ENCODE measurements around the gene IFNK.
"Not testable (repeated sequence)": the region's sequence is repeated elsewhere in the genome, so short reads cannot be mapped to it uniquely, and the experiment has no call there.

Gene IFNK, protein sequence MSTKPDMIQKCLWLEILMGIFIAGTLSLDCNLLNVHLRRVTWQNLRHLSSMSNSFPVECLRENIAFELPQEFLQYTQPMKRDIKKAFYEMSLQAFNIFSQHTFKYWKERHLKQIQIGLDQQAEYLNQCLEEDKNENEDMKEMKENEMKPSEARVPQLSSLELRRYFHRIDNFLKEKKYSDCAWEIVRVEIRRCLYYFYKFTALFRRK

DNA sequence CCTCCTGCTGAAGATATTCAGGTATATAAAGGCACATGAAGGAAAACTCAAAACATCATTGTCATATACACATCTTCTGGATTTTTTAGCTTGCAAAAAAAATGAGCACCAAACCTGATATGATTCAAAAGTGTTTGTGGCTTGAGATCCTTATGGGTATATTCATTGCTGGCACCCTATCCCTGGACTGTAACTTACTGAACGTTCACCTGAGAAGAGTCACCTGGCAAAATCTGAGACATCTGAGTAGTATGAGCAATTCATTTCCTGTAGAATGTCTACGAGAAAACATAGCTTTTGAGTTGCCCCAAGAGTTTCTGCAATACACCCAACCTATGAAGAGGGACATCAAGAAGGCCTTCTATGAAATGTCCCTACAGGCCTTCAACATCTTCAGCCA is at the start of gene IFNK:
Gene IFNK (plus strand): TSS at position 55 of the 400 bp plus-strand sequence. CDS start 47 bp downstream, at position 102.
- no peak for DNase-seq

GRCh38 chr9:27474305-27474704 is 49.8 kb upstream of the IFNK start:
- DNase-seq = no peak

DNA sequence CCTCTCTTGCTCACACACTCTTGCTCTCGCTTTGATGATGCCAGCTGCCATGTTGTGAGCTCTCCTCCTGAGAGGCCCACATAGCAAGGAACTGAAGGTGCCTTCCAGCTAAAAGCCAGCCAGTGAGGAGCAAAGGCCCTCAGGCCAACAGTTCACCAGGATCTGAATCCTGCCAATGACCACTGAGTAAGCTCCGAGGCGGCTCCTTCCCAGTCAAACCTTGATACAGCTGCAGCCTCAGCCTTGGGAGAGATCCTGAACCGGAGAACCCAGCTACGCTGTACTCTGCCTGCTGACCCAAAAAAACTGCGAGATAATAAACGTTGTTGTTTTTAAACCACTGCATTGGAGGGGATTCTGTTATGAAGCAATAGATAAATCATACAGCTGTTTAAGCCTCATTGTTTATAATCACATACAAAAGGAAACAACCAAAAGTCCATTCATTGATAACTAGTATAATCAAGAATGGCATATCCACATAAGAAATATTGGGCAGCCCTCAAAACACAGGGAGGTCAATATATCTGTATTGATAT is 49.0 kb upstream of the IFNK start:
- no peak for DNase-seq

- DNase-seq = no peak
Observed at GRCh38 chr9:27476870-27477515, 47.1 kb upstream of the IFNK start.

- no peak for DNase-seq
Observed at GRCh38 chr9:27478322-27478721, 45.8 kb upstream of the IFNK start.

DNA sequence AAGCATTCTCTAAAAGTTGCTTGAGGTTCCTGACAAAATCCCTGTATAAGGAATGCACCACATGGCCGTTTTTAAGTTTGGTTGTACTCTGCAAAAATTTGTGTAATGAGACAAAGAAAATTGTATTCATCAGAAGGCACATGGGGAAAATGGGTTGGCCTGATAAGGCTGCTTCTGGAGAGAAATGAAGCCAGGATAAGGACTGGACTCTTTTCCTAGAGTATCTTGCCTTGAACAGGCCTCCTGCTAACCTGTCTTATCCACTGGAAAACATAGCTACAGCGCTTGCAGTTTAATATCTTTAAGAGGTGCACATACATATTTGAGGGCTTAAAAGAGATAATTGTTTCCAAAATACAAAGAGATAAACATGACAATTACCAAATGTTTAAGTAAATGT is 41.4 kb upstream of the IFNK start:
- no peak for DNase-seq

DNA sequence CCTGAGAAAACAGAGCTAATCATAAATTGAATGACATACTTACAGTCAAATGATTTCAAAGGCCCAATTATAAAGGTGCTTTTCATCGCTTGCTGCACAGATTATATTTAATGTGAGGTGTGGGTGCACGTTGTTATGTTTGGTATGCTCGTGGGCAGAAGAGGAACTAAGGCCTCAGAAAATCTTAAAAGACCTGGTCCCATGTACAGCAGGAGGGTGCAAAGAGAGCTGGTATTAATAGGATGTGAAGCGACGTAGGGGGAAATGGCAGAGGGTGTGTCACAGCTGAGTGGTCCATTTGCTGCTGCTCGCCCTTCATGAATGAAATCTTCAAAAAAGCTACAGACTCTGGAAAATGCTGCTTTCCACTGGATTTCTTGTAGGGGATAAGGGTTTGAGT is 40.5 kb upstream of the IFNK start:
- DNase-seq = no peak

GRCh38 chr9:27485158-27485557 is 38.9 kb upstream of the IFNK start:
- DNase-seq = no peak

DNA sequence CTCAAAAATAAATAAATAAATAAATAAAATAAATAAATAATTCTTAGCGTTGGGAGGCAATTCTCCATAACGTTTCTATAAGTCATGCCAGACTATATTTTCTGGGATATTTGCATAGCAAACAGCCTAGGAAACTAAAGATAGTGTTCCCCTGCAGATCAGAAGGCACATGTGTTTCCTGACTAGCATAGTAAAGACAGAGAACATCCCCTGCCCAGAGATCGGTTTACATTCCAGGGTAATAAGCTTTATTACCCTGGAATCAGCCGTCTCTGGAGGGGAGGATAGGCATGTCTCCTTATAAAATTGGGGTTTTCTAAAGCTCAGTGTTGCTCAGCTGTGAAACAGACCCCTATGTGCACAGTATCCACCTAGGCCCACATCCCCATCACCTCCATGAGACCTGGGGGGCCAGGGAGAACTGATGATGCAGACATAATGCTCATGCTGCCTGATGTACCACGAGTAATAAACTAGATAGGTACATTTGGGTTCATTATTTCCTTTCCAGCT is 36.9 kb upstream of the IFNK start:
- no peak for DNase-seq

- no peak for DNase-seq
Observed at GRCh38 chr9:27487927-27488326, 36.2 kb upstream of the IFNK start.

DNA sequence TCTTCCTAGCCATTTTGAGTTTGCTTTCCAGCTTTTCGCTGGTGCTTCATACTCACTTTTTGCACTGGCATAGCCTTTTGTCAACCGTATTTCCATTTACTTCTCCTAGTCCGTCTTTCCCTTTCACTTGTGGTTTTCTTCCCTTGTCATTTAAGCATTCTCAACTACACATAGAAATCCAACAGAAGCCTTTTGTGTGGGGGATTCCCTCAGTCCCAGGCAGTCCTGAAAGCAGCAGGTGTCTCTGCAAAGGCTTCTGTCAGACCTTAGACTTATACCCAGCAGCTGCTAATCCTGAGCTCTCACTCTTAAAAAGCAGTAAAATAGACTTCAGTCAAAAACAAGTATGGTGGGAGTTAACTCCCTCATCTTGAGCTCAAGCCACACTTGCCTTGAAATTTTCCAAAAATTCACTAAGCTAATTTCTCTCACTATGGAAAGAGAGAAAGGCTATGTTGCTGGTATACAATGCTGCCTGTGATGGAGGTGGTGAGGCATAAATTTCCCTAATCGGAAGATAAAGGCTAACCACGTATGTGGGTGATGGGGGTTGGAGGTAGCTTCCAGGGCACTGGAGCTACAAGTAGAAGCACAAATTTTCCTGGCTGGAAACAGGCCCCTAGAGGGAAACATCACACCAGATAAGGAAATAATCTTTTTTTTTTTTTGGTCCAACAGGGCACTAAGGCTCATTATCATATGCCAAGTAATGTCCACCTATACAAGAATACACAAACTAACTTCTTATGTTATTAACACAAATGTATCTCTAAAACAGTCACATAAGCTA is 34.8 kb upstream of the IFNK start:
- no peak for DNase-seq

- DNase-seq = no peak
Observed at GRCh38 chr9:27491154-27491553, 32.9 kb upstream of the IFNK start.

DNA sequence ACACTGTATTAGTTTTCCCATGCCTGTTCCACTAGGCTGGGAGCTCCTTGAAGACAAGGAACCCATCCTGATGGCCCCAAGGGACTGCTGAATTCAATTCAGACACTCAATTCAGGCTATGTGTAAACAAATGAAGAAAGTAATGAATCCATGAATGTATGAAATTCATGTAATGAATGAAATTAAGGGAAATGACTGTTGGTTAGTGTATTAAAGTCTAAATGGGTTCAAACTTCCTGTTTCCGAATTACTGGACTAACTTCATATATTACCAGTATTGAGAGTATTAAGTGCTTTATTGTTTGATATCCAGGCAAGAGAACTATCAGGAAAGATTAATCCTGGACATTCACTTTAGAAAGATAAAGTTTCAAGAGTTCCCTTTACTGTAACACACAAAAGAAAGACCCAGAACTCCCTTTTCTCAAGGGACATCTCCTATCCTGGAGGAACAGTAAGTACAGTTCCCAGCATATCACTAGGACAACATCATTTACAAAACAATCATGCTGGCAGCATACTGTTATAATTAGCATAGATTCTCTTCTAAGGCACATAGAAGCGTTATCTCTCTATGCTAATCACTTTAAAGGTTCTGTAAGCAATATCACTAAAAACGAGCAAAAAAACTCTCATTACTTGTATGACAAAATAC is 28.5 kb upstream of the IFNK start:
- DNase-seq = no peak

- DNase-seq = no peak
Observed at GRCh38 chr9:27496135-27496504, 28.0 kb upstream of the IFNK start.

- DNase-seq = no peak
Observed at GRCh38 chr9:27497883-27498417, 26.1 kb upstream of the IFNK start.

DNA sequence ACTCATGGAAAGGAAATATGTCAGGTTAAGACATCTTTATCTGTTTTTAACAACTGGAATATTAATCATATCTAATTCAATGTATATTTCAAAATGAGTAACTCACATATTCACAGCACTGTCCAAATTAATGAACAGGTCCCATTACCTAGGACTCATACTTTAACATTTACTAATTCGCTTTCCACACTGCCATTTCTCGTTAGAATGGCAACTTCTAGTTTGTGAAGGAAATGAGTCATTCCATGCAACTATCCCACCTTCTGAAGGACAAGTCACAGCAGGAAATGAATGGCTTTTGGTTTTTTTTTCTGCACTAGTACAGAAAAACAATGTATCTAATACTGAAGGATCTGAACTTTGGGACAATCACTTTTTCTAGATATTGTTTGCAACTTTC is 24.6 kb upstream of the IFNK start:
- no peak for DNase-seq

DNA sequence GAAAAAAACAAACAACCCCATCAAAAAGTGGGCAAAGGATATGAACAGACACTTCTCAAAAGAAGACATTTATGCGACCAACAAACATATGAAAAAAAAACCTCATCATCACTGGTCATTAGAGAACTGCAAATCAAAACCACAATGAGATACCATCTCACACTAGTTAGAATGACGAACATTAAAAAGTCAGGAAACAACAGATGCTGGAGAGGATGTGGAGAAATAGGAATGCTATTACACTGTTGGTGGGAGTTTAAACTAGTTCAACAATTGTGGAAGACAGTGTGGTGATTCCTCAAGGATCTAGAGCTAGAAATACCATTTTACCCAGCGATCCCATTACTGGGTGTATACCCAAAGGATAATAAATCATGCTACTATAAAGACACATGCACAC is 23.2 kb upstream of the IFNK start:
- not testable (repeated sequence) for DNase-seq

DNA sequence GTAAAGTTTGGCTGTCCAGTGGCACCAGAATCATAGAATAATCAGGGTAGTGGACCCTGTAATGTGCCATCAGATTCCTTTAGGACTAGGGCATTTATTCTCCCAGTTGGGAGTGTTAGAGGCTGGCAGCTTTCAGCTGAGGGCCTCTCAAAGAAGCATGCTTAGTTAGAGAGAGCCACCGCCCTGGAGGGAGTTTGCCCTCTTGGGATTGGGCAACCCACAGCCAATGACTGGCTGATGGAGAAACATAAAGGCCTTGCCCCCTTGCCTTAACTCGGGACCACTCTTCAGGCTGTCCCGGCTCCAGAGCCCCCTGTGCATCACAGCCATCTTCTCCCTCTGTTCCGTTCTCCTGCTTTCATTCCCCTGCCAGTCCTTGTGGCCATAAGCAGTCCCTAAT is 20.5 kb upstream of the IFNK start:
- no peak for DNase-seq

GRCh38 chr9:27504259-27504658 is 19.8 kb upstream of the IFNK start:
- no peak for DNase-seq

DNA sequence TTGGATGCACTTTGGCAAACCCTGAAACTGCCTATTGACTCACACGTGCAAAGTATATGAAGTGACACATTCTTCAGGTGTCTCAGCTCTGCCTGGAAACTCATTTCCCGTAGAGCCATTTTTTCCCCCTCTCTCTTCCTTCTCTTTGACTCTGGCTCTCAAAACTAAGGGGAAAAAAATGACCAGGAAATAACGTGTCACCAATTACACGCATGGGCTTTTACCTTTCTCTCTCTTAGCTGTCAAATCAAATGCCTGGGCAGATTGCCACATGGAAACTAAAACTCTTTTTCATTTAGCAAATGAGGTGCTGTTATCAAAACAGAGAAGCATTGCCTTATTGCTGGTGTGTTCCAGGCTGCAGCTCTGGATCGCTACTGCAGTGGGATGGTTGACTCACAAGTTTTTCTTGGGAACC is 18.3 kb upstream of the IFNK start:
- no peak for DNase-seq

DNA sequence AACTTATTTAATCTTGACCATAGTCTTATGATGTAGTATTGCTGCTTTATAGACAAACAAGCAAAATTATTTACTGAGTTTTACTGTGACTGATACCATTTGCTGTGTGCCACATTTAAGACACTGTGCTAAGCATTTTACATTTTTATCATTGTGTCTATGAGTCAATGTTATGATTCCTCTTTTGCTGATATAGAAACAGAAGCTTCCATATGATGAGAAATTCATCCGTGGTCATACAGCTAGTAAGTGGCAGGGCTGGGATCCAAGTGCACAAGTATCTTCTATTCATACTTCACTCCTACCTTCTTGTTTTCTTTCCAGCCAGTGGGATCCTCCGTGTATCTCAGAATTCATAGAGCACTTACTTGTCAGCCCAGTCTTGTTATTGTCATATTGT is 17.1 kb upstream of the IFNK start:
- no peak for DNase-seq

DNA sequence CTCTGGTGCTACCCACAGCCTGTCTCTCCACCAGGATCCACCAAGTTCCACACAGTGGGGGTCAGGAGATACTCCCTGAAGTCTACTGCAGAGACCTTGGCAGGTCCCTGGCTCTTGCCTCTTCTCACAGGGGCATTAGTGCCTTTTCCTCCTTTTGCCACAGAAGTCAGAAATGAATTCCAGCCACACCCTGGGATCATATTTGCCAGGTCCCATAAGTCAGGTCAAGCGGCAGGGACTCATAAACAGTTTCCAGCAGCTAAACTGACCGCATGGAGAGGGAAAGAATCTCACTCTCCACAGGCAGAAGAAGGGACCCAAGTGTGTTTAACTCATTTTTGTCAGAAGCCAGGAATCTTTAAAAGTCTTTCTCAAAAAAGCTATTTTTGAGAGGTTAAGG is 13.3 kb upstream of the IFNK start:
- no peak for DNase-seq

DNA sequence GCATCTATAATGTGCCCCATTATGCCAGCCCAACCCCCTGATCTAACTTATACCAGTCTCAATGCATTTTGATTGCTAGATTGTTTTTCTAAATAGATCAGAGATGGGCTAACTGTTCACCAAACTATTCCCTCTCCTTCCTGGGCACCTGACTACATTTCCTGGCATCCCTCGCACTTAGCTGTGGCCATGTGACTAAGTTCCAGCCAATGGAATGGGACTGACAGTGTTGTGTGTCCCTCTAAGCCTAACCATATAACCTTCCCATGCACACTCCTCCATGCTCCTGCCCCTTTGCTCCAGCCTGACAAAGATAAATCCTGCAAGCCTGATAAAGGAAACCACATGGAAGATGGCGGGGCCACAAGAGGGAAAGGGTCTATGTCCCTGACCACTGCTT is 12.3 kb upstream of the IFNK start:
- no peak for DNase-seq

Data from DMS79 (cell line).